HUES48 (cell line): ENCODE results near the gene DST.

Experiments used
- H3K27ac ChIP-seq: one replicate; pipeline ENCODE4 v1.7.0; 2013; ENCODE audit warnings: low read depth, low read length, inconsistent platforms
- H3K27me3 ChIP-seq: 2 replicates; pipeline ENCODE4 v1.6.1; 2013; ENCODE audit warnings: mild to moderate bottlenecking, low read length; ENCODE audit not compliant: control insufficient read depth, insufficient read depth
- H3K36me3 ChIP-seq: 2 replicates; pipeline ENCODE4 v1.6.1; 2013; ENCODE audit warnings: low read length; ENCODE audit not compliant: control insufficient read depth, insufficient read depth
- H3K4me1 ChIP-seq: 2 replicates; pipeline ENCODE4 v1.6.1; 2013; ENCODE audit warnings: mild to moderate bottlenecking, low read length; ENCODE audit not compliant: control insufficient read depth, insufficient read depth
- H3K4me3 ChIP-seq: 2 replicates; pipeline ENCODE4 v1.5.1; 2013; ENCODE audit warnings: mild to moderate bottlenecking, low read depth, low read length
- H3K9ac ChIP-seq: 2 replicates; pipeline ENCODE4 v1.6.1; 2013; ENCODE audit warnings: mild to moderate bottlenecking, low read depth, low read length, moderate library complexity
- H3K9me3 ChIP-seq: 2 replicates; pipeline ENCODE4 v1.6.1; 2013; ENCODE audit warnings: low read length; ENCODE audit not compliant: control insufficient read depth, insufficient read depth

The DST gene

DNA sequence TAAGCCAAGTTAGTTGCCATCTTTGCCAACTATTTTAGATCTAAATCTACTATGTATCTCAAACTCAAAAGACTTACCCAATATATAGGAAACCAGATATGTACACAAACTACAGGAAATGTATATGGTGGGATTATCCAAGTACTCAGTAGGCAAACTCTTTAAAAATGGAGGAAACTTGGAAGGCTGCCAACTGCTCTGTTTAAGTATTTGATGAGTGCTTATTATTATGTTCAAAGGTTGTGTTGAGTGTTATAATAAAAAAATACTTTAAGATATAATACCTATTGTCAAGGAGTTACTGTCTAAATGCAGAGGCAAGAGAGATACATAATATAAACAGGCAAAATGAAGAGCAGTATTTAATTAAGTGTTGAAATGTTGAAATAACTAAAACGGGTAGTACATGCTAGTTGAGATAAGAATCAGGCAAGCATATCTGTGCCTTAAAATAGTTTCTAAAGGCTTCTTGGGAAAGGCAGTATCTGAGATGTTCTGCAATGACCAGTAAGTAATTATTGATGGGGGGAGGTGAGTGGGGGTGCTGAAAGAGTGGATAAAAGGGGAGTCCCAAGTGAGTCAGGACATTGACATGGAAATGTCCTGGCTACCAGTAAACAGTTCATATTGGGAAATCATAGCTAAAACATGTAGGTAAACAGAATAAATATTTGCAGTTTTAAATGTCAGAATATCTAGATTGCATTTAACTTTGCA is 6.5 kb upstream of the DST start:
- Histone ChIP-seq H3K4me1 (peaks cover 25% of the 10 kb centered on the region), H3K9me3 (no peaks in the 10 kb centered on the region), H3K4me3 (no peak overlapping the region), H3K27ac (no peak overlapping the region), H3K27me3 (no peaks in the 10 kb centered on the region), H3K9ac (no peak overlapping the region), H3K36me3 (peaks cover 50% of the 10 kb centered on the region)

DNA sequence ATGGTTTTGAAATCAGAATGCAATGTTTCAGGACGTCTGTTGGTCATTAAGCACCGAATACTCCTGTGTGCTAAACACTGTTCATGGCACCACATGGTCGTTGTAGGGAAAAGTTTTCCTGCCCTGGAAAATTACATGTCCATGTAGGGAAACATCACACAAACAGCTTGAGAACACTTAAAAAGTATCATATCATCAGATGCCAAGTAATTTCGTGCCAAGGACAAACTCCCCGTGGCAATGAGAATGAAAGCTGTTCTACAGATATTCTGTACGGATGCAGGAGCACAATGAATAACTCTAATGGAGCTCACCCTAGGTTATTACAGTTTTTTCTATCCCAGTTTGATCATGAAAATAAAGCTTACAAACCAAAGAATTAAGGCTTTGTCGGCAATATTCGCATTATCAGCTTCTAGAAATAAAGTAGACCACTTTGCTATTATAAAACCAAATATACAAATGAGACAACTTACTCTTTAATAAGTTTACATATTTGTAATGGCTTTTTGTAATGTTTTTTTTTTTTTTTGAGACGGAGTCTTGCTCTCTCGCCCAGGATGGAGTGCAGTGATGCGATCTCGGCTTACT is 4.6 kb upstream of the DST start:
- Histone ChIP-seq H3K27me3 (no peaks in the 10 kb centered on the region), H3K4me1 (peaks cover 14% of the 10 kb centered on the region), H3K27ac (no peak overlapping the region), H3K9me3 (no peaks in the 10 kb centered on the region), H3K9ac (no peak overlapping the region), H3K4me3 (no peak overlapping the region), H3K36me3 (peaks cover 57% of the 10 kb centered on the region)

DNA sequence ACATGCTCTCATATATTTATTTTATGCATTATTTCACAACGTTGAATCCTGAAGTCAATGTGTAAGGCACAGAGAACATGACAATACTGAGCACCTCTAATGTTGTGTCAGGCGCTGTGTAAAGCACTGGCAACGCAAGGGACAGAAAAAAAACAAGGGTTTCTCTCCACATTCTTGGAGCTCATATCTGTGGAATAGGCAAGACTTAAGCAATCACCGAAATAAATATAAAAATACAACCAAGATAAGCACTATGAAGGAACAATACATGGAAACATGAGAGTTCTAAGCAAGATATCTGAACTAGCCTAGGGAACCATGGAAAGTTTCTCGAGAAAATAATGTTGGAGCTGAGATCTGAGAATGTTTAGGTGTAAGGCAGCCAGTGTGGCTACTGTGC is 1.7 kb upstream of the DST start:
- Histone ChIP-seq H3K4me3 (no peak overlapping the region), H3K27ac (no peak overlapping the region), H3K9me3 (no peaks in the 10 kb centered on the region), H3K36me3 (peaks cover 82% of the 10 kb centered on the region), H3K27me3 (no peaks in the 10 kb centered on the region), H3K4me1 (no peaks in the 10 kb centered on the region), H3K9ac (no peak overlapping the region)

DNA sequence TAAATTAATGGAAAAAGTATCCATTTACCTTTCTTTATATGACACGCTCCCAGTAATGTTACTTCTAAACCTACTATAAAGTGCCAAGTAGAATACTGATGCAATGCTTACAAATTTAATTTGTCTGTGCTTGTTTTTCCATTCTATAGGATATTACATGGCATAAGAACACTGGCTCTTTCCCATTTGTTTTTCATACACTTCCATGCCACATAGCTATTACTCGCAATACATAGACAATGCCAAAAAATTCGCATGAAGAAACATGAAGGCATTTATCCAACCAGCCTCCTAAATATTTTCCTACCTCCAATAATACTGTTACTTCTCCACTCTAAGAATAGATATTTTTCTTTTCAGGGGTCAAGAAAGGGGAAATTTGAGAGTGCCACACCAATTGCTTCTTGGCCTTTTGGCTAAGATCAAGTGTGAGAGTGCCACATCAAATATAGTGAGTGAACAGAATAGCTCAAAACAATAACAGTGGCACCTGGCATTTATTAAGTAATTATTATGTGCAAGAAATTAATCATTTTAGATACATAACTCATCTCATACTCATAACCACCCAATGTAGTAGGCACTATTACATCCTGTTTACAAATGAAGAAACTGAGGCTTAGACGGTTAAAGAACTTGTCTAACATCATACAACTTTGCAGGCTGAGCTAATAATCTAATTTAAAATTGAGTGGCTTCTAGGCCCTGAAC is 845 bp upstream of the DST start:
- no peak overlapping the region for H3K9ac ChIP-seq
- no peaks in the 10 kb centered on the region for H3K27me3 ChIP-seq
- no peaks in the 10 kb centered on the region for H3K4me1 ChIP-seq
- H3K27ac ChIP-seq: no peak overlapping the region
- no peaks in the 10 kb centered on the region for H3K9me3 ChIP-seq
- peaks cover 81% of the 10 kb centered on the region for H3K36me3 ChIP-seq
- no peak overlapping the region for H3K4me3 ChIP-seq

DNA sequence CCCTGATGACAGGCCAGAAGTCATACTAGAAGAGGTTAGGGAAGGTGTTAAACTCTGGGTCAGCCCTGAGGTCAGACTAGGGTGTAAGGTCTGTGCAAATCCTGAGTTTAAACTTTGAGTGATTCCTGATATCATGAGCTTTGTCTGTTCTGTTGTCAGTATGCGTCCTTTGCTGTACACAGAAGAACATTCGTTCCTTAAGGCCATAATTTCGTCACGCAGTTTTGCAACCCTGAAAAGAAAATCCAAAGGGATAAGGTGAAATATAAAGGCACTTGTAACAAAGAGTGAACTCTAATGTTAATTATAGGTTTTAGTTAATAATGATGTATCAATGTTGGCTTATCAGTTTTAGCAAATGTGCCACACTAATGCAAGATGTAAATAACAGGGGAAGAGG is 2.3 kb downstream of the DST start:
- Histone ChIP-seq H3K36me3 (peaks cover 66% of the 10 kb centered on the region), H3K9ac (no peak overlapping the region), H3K27me3 (no peaks in the 10 kb centered on the region), H3K27ac (no peak overlapping the region), H3K4me1 (no peaks in the 10 kb centered on the region), H3K4me3 (no peak overlapping the region), H3K9me3 (no peaks in the 10 kb centered on the region)

DNA sequence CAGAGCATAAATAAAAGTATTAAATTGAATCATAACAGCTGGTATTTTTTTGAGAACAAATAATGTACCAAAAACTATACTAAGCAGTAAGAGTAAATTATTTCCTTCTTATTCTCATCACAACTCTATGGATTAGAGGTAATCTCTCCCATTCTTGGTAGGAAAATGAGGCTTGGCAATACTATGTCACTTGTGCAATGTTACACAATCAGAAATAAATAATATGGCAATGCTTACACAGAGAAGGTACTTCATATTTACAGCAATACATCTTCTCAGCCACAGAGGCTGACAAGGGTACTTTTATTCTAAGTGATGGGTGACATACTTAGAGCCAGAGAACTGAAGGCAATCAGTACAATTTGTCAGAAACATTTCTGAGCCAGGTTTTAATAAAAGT is 3.9 kb downstream of the DST start:
- H3K27ac ChIP-seq: no peak overlapping the region
- no peaks in the 10 kb centered on the region for H3K9me3 ChIP-seq
- peaks cover 69% of the 10 kb centered on the region for H3K36me3 ChIP-seq

DNA sequence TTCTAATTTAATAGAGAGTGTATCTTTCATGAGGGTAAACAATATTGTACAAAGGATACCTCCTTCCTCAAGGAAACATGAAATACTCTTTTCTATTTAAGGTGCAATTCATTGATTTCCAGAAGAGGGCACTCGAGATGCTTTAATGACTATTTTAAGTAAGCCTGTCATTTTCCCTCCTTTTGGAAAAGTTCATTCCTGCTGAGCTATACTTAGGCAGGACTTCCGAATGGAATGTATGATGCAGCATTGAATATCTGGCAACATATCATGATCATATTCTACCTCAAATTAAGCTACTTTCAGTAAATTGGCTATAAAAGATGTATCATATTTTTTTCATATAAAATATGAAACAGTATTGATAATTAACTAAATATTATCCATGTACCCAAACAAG is 5.0 kb downstream of the DST start:
- H3K9me3 ChIP-seq: no peaks in the 10 kb centered on the region
- no peak overlapping the region for H3K9ac ChIP-seq
- no peak overlapping the region for H3K4me3 ChIP-seq
- no peaks in the 10 kb centered on the region for H3K27me3 ChIP-seq
- H3K4me1 ChIP-seq: no peaks in the 10 kb centered on the region
- peaks cover 73% of the 10 kb centered on the region for H3K36me3 ChIP-seq
- no peak overlapping the region for H3K27ac ChIP-seq

More for the DNA sequence above, 3.9 kb downstream of the DST start:
- H3K27me3 ChIP-seq: no peaks in the 10 kb centered on the region
- H3K4me1 ChIP-seq: no peaks in the 10 kb centered on the region
- no peak overlapping the region for H3K9ac ChIP-seq
- no peak overlapping the region for H3K4me3 ChIP-seq

DNA sequence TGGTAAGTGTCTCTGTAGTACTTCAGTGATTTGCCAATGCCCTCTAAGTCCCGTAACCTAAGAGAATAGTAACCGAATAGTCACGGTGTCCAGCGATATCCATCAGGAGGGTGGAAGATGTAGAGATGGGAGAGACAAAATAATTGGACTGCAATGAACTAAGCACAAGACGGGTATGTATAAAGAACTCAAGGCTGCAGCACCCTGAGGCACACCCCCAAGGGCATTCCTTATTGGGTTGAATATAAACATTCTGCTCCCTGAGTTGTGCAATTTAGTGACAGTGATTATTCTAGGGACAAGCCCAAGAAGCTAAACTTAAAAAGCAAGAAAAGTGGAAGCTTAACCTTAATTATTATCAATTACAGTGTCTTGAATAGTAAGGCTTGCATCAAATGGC is 14.6 kb downstream of the DST start:
- no peak overlapping the region for H3K27ac ChIP-seq
- peaks cover 96% of the 10 kb centered on the region for H3K36me3 ChIP-seq
- no peaks in the 10 kb centered on the region for H3K27me3 ChIP-seq
- no peak overlapping the region for H3K4me3 ChIP-seq
- H3K9ac ChIP-seq: no peak overlapping the region
- H3K4me1 ChIP-seq: no peaks in the 10 kb centered on the region
- no peaks in the 10 kb centered on the region for H3K9me3 ChIP-seq

DNA sequence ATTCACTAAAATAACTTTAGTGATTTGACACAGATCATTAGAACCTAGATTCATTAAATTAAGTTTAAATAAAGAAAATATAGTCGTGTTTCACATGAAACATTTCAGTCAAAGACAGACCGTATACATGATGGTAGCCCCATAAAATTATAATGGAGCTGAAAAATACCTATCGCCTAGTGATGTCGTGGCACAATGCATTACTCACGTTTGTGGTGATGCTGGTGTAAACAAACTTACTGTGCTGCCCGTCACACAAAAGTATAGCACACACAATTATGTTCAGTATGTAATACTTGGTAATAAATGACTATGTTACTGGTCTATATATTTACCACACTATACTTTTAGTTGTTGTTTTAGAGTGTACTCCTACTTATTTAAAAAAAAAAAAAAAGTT is 17.3 kb downstream of the DST start:
- H3K36me3 ChIP-seq: peaks cover 96% of the 10 kb centered on the region
- no peak overlapping the region for H3K4me3 ChIP-seq
- no peaks in the 10 kb centered on the region for H3K27me3 ChIP-seq
- H3K9ac ChIP-seq: no peak overlapping the region
- H3K27ac ChIP-seq: no peak overlapping the region
- no peaks in the 10 kb centered on the region for H3K4me1 ChIP-seq
- no peaks in the 10 kb centered on the region for H3K9me3 ChIP-seq

DNA sequence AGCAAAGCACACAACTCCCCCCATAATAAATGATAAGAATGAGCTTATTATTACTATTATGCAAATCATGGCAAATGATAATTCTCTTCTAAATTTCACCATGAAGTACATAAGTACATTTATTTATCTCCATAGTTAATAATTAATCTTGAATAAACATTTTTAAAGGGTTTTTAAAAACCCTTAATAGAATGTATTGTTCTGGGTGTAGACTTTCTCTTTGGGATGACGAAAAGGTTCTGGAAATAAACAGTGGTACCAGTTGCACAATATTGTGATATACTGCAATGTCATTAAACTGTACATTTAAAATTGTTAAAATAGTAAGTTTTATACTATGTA is 18.0 kb downstream of the DST start:
- Histone ChIP-seq H3K27ac (no peak overlapping the region), H3K9ac (no peak overlapping the region), H3K36me3 (peaks cover 96% of the 10 kb centered on the region), H3K4me3 (no peak overlapping the region), H3K27me3 (no peaks in the 10 kb centered on the region), H3K9me3 (no peaks in the 10 kb centered on the region), H3K4me1 (no peaks in the 10 kb centered on the region)

DNA sequence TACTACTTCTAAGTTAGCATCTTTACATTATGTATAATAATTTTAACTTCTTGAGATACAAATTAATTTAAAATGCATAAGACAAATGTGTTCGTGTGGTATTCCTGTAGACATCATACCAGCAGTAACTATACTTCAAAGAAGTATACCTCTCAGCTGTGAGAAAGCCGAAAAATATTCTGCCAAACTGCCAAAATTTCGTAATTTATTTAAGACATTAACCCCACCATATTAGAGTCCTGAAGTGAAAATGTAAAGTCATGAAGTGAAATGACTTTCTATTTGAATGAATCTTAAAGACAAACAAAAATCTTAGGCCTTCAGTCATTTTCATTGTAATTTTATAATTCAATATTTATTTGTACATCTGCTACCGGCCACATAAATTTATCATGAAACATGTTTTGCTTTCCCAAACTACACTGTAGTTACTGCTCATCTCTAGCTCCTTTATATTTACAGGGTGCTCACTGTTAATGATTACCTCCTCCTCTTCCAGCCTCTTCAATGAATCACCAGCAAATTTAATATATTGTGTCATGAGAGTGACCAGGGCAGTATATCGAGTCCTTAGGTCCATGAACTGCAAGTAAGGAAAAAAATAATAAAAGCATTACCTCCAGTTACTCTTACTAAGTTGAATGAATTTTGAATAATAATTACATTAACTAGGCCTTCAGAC is 18.5 kb downstream of the DST start:
- Histone ChIP-seq H3K27ac (no peak overlapping the region), H3K36me3 (peaks cover 96% of the 10 kb centered on the region), H3K9ac (no peak overlapping the region), H3K27me3 (no peaks in the 10 kb centered on the region), H3K4me1 (no peaks in the 10 kb centered on the region), H3K9me3 (no peaks in the 10 kb centered on the region), H3K4me3 (no peak overlapping the region)
